NCI-H2171 treated with DMSO at 0.1 percent for 48 hours (cell line): Measurements from ENCODE around the gene VAPA.
A peak's percentile ranks its signal among the peaks of the same experiment; 100 is the strongest.

Experiments
- DNase-seq: peaks from one replicate; lab custom pipeline; 2025; lab: John Stamatoyannopoulos, UW

Gene VAPA

DNA sequence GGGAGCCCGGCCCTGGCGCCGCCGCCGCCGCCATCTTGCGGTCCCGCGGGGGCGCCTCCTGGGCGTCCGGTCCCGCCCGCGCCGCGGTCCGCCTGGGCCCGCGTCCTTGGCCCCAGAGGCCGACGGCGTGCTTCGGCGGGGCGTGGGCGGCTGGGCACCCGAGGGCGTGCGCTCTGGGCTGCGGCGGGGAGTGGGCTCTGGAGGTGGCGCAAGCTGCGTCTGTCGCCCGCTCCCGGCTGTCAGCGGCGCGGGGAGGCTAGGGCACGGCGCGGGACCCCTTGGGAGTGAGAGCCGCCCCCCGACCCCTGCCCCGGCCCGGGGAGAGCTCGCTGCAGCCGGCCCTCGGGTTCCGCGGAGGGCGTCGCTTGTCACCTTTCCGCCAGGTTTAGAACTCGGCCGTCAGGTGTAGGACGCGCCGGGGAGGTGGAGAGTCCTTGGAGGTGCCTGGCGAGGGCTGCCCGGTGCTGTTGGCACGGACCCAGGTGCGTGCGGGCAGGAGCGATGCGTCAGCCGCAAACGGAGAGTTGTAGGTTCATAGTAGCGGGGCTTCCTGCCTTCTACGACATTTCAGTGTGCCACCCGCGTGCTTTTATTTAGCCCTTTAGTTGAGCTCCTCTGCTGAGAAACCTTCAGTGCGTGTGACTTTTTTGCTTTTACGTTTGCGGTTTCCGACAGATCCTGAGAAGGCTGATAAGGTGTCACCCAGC is 921 bp downstream of the VAPA start:
- DNase-seq = peak; percentile 46

DNA sequence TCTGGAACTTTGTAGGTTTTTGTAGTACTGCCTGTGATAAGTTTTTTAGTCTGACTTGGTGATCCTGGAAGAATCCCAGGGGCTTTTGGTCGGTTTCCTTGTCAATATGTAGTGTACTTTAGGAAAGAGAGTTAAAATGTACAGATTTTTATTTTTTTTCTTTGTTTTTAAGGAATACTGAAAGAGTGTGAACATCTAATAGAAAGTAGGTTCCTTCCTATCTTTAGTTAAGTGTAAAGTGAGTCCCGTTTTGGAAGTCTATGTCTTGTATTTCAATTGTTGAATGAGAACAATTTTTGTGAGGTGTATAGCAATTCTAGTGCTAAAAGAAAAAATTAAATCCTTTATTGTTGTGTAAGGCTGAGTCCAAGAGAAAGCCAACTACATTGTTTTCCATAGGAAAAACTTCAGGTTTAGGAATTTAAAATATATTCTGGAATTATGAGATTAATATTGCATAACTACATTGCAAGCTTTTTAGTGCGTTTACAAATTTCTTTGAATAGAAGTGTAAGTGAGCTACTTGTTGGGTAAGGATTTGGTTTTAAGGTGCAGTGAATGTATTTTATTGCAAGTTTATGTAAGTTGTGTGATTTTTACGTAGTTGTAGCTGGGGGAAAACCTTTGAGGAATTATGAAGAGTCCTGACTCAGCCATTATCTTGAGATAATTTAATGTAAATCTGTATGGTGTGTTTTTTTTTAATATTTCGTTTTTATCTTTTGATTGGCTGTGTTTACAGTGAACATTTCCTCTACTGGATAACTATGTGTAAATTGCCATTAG is 1.7 kb downstream of the VAPA start:
- no peak for DNase-seq

DNA sequence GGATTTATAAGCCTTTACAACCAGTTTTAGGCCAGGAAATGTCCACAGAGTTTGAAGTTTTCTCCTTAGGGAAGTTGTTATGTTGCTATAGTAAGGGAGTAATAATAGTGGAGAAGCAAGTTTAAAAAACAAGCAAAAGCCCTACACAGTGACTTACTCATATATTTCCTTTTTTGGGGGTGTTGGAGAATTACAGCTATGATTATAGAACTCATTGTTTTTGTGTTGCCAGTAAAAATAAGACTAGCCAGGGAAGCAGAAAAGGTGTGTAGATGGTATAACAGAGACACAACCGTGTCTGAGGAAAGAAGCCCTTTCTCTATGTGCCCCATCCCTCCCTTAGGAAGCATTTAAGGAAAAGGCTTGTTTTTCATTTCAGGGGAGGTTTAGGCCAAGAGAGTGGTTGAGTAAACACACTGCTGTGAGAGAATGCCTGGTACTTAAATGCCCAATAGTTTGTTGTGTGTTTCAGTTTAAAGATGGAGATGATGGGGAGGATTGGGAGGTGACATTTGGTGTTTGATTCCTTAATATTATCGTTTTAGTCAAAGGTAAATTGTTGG is 2.3 kb downstream of the VAPA start:
- DNase-seq = no peak

DNA sequence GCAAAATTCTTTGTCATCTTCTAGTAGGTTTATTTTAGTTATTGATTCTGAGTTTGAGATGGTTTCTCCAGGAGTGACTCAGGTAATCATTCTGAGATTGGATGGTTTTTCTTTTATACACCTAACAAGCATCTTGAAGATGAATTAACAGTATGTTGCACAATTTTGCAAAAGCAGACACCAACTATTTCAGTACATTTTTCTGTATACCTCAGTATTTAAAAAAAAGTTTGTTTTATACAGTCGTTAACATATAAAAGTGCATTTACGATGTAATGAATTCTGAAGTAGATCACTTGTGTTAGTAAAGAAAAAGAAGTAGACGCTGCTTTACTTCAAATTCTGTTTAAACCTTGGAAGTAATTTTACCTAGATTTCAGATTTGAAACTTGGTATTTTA is 3.0 kb downstream of the VAPA start:
- no peak for DNase-seq

DNA sequence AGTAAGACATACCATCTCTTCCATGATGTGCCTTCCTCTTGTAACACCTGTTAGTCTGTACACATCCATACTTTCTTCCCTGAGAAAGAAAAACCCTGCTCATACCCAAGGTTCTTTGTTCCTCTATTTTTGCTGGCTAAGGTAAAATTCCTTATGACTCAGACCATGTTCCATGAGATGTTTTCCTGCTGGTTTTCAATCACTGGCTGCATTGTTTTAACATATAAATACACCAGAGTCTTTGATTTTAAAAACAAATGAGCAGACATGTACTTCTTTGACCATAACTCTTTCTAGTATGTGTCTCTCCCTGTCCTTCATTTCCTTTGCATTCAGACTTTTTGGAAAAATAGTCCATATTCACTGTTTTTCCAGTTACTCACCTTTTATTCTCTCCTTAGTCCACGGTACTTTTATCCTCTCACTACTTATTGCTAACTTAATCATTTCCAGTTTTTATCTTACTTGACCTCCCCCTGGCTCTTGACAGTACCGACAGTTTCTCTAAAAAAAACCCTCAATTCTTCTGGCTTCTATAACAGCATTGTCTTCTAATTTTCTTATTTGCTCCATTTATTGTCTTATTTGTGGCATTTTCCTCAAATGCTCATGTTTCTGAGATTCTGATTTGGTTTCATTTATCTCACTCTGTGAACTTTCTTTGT is 4.3 kb downstream of the VAPA start:
- no peak for DNase-seq

DNA sequence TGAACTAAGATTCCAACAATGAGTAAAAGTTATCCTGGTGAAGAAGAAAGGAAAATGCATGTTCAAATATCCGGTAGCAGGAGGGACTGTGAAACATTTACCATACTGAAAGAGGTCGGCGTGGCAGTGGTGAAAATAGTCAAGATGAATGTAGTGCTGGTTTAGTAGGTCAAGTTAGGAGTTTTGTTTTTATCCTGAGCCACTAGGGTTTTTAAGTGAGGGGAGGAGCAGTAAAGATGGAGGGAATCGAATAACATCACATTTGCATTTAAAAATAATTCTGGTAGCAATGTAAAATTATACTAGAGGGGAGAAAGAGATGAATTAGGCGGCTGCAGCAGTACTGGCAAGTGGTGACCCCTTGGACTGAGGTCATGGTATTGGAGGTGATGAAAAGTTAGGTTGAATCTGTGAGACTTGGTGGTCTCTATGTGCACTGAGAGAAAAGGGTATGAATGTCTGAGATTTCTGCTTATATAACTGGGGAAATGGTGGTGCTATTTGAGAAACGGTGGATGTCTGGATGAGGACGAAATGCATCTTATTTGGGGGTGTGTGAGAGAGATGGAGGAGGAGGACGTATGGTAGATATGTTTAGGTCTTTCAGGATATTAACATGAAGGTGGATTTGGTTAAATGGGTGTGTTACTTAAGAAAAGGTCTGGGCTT is 5.9 kb downstream of the VAPA start:
- no peak for DNase-seq

DNA sequence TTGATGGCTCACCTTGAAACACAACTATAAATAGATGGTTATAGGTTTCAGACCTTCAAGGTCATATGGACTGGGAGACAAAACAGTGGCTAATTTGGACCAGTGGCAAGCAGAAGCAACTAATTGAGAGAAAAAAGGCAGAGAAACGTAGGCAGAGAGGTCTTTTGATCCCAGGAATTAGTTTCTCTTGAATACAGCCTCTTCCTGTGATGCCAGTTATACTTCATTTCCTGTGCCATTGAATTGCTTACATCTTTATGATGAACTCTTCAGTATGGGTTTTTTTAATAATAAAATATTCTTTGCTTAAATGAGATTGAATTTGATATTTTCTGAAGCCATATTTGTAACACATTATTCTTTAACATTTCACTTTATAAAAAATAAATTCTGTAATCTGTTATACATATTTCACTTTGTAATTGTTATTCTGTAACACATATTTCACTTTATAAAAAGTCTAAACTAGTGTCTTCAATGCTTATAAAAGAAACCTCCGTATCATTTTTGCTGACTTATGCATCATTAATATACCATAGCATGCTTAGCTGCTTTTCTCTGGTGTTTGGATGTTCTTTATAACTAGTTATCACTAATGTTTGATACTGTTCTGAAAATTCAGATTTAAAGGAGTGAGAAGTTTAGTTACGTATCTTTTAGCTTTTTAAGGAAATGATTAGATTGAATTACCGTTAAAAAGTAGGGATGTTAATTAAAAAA is 8.9 kb downstream of the VAPA start:
- no peak for DNase-seq

DNA sequence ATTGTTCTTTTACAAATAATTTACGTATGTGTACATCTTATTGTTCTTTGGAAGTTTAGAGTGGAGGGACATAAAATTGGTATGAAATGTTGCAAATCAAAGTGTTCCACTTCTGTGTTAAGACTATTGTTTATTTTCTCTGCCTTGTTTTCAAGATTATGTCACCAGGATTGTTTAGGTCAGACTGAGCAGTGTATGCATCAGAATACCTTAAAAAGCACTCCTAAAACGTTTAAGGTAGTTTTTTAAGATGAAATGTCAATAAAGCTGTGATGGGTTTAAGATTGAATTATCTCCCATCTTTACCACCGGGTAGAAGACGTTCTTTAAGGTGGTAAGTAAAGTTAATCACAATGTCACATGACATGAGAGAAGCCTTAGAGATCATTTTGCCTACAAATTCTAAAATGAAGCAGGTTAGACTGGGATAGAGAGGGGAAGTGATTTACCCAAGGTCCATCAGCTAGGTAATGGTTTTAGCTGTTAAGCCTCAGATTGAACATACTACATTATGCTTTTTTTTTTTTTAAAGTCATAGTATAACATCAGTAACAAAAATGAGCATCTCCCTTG is 10.6 kb downstream of the VAPA start:
- no peak for DNase-seq

DNA sequence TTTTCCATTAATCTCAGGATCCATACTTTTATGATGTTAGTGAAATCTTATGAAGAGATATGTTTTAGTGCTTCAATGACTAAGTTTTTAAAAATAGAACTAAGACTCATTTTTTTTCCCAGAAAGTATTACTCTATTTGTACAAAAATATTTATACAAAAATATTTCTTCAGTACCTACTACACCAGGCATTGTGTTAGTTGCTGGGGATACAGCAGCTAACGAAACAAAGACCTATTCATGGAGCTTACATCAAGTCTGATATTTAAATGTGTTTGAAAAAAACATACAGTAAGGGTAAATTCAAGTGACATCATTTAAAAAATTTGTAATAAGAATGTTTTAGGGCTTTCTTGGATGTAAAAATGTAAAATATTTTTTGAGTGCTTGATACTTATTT is 11.6 kb downstream of the VAPA start:
- no peak for DNase-seq

DNA sequence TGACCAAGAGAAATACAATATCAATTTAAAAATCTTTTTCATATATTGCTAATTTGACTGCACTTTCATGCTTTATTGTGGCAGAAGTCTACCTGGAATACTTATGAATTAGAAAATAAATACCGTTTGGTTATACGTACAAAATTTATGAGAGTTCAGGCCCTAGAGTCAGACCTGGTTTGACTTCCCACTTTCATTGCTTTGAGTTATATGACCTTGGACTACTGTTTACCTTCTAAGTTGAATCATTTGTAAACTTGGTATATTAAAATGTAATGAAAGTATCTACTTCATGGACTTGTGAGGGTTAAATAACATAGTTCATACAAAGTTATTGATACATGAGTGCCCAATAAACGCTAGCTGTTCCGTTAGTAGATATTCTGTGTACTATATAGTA is 12.0 kb downstream of the VAPA start:
- DNase-seq = no peak

DNA sequence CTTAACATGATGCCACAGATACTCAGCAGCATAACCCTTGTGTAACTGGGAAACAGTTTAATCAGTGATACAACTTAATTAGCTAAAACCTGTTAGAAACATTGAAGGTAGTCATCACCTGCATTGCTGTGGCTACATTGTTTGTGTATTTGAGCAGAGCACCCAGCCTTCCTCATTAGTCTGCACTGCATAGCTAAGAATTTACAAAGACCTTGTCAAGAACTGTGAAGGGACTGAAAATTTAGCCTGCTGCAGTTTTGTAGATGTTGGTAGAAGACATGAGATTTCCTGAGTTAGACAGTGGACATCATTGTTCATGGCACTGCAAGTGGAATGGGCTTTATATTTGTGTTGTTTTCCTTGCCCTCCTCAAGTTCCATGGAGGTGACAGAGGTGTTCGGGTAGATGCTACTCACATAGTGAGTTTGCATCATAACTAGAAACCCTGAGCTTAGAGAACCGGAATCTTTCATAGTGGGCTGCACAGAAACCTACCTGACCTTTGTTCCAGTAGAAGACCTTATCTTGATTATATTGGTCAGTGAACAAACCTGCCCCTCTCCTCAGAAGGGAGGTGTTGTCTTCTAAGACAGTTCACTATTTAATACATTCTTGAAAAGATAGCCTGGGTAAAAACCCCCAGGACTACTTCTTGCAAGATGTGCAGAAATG is 12.5 kb downstream of the VAPA start:
- no peak for DNase-seq

DNA sequence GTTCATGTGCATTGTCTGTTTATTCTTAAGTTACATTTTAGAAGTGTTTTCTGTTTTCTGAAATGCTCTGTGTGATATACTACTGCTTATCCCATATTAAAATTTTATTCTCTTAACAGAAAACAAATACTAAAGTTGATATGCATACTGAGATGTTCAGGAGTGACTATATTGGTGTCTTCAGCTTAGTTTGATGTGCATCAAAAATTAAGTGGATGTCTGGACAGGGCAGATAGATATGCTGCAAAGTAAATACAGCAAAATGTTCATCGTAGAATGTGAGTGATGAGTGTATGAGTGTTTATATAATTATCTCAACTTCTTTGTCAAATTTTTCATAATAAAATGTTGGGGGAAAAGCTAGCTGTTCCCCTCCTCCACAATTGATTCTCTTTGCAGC is 13.2 kb downstream of the VAPA start:
- DNase-seq = no peak

DNA sequence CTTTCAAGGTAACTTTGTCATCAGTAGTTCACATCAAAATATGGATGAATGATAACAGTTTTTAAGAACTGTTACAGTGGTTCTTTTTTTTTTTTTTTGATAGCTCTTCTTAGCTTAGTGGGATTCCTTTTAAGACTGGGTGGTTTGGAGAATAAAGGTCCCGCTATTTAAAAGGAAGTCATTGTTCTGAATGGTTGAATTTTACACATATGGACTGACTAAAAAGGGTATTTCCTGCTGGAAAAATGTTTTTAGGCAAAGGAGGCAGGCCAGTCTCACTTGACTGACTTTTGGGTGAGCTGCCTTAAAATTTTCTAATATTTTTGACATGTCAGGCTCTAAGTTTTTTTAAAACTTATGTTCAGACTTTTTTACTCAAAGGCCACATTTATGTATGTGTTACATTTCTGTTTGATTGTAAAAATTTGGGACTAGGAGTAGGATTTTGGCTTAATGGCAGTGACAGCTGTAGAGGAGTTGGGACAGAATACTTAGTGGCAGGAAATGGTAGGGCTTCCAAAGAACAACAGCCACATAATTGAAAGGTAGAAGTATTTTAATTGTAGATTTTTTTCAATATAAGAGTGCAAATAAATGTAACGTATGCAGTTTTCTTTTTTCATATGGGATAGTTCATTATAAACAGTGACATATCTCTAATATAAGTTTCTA is 13.7 kb downstream of the VAPA start:
- DNase-seq = no peak

DNA sequence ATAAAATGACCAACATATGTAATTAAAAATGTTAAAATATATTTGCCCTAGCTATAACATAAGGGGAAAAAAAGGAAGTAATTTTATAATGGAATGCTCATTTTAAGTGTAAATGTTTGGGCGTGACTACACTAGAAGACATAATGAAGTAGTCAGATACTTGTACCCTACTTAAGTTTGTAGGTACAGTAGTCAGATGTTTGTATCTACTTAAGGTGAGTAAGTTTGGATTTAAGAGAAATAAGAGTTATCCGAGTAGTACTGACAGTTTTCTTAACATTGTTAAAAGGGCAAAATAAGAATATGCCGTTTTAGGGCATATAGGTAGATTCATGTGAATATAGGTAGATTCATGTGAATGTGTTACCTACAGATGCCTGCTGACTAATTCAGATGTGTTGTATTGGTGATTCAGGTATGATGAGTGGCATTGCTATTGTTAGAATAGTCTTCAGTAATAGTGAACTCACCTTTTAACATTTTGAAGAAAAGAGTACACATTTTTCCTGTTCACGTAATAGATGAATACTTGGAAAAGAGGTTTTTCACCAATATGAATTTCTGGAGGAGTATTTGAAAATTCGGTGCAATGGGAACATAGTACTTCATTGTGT is 14.9 kb downstream of the VAPA start:
- no peak for DNase-seq

DNA sequence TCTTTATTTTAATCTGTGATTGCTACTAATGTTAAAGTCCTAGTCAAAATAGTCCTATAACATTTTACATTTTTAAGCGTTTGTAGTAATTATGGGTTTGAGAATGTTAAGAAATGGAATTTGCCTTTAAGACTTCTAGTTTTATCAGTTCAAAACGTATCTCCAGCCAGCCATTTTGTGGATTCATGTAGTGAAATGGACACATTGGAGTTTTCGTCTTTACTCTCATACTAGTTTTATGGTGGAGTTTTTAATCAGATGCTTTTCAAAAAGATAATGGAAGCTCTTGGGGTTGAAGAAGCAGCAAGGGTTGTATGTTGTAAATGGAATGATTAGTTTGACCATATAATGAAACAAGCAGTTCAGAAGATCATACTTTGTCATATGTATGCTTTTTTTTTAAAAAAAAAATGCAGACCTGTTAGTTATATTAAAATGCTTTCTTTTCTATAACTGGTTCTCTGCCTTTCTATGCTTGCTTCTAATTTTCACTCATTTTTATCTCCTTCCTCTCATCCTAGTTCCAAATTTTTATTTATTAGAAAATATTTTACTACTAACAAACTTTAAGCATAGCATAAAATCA is 16.6 kb downstream of the VAPA start:
- DNase-seq = no peak

DNA sequence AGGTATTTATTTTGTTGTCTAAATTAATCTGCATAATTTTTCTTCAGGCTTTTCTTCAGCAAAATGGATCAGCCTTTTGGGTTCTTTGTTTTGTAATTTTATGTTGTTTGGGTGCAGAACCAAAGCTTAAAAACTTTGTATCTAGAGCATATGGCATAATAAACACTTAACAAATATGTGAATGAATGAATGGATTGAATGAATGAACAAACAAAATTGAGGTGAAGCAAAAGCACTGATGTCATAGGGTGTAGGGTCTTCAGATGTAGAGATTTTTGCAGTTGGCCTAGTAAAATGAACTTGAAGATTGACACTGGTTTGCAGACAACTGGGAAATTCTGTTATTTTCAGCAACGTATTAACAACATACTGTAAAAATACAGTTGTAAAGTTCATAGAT is 17.3 kb downstream of the VAPA start:
- no peak for DNase-seq

DNA sequence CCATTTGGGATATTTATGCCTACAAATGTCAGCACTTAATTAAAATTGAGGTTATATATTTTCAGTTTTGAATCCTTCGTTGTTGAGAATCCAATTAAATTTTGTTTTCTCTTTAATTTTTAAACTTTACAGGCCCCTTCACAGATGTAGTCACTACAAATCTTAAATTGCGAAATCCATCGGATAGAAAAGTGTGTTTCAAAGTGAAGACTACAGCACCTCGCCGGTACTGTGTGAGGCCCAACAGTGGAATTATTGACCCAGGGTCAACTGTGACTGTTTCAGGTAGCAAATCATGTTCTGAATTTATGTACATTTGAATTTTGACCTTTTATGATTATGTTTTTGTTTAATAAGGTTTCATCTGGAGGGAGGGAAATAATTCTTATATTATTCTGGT is 17.9 kb downstream of the VAPA start:
- no peak for DNase-seq

DNA sequence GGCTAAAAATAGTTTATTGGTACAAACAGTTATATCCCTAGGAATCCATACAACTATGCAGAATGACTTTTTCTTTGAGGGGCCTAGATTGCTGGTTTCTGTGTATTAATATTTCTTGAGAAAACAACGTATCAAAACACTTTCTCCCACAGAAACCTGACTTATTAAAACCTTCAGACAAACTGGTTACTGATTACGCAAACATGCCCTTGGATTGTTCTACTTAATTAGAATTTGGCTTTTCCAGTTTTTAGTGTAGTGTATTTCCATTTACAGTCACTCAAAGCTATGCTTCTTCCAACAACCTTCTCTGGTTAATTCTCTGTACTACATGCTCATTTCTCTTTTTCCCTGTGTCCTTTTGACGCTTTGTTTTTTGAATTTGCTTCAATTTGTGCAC is 20.0 kb downstream of the VAPA start:
- DNase-seq = no peak

DNA sequence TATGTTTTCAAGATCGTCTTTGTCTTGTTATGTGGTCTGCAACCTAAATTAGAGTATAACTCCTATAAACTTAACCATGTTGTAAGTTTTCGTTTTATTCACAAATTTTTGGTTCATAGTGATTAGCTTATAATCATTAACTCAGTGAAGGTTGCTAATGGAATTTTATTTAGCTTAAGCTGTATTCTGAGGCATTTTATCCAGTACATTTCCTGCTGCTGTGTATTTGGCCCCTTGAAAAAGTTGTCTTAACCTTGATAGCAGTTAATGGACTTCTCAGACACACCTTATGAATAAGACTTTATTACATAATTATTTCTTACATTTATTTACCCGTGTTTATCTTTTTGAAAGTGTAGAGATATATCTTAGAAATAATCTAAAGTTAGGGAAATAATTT is 20.5 kb downstream of the VAPA start:
- no peak for DNase-seq
